GM21381 (cell line): ENCODE data around the gene TRUB2.
A peak's percentile ranks its signal among the peaks of the same experiment; 100 is the strongest.
"Not testable (repeated sequence)": the region's sequence is repeated elsewhere in the genome, so short reads cannot be mapped to it uniquely, and the experiment has no call there.

Experiments used
- ATAC-seq: cut with Tn5 transposase; IDR thresholded peaks from one replicate; pipeline ENCODE4 v1.9.1; 2021; ENCODE audit warnings: mild to moderate bottlenecking, moderate library complexity; ENCODE audit not compliant: unreplicated experiment

TRUB2 gene

DNA sequence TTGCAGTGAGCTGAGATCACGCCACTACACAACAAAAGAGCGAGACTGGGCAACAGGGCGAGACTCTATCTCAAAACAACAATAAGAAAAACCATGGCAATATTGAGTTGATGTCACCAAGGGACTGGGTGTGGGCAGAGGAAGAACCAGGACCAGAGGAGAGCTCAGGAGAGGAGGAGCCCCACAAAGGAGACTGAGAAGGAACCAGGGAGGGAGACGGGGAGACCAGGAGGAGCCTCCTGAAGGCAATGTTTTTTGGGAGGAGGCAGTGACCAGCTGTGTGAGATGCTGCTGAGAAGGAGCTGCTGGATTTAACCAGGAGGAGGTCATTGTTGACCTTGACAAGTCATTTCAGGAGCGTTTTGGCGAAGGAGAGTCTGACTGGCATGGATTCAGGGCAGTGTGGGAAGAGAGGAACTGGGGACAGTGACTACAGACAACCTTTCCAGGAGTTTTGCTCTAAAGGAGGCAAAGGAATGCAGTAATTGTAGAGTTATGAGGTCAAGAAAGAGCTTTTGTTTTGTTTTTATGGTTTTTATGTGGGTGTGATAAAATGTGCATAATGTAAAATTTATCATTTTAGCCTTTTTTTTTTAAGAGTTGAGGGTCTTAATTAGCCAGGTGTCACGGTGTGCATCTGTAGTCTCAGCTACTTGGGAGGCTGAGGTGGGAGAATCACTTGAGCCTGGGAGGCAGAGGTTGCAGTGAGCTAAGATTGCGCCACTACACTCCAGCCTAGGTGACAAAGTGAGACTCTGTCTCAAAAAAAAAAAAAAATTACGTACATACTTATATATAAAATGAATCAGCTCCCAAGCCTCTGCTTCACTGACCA lies 17.9 kb downstream of the TRUB2 start:
- no peak for ATAC-seq

- ATAC-seq: no peak
Observed at GRCh38 chr9:128298535-128299482, 23.4 kb downstream of the TRUB2 start.

DNA sequence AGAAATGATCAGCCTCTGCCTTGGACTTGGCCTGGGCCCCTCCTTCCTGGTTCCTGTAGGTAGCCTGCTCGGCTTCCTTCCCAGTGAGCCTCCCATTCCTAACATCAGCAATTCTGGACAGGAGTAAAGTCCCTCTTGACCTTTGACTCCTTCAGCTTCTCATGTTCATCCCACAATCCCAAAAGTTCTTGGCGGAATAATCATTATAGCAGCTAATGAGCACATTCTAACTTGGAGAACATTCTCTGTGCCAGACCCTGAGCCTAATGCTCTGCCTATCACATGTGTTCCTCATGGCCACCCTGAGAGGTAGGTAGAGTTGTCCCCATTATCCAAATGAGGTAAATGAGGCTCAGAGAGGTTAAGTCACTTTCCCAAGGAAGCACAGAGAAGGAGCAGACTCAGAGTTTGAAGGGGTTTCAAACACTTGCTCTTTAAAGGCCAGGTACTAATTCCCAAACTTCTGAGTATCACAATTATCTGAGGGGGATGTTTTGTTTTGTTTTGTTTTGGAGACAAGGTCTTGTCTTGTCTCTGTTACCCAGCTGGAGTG lies 24.9 kb downstream of the TRUB2 start:
- no peak for ATAC-seq

GRCh38 chr9:128296340-128297220 lies 25.7 kb downstream of the TRUB2 start:
- ATAC-seq: no peak

- no peak for ATAC-seq
Observed at GRCh38 chr9:128294142-128294541, 28.1 kb downstream of the TRUB2 start.

GRCh38 chr9:128293091-128293490 lies 29.2 kb downstream of the TRUB2 start:
- ATAC-seq: no peak

DNA sequence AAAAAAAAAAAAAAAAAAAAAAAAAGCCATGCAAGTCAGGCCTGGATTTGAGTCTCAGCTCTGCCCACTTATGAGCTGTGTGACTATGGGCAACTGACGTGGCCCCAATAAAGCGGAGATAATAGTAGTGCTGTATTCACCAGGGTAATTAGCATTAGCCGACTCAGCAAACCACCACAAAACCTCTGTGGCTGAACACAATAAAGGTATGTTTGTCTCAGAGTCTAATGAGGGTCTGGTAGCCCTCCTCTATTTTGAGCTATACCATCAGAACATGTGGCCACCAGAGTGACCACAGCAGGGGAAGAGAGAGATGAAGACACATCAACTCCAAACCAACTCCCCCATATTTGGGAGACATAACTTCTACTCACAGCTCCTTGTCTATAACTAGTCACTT lies 30.2 kb downstream of the TRUB2 start:
- no peak for ATAC-seq

GRCh38 chr9:128288273-128289004 lies 33.8 kb downstream of the TRUB2 start:
- ATAC-seq: no peak

DNA sequence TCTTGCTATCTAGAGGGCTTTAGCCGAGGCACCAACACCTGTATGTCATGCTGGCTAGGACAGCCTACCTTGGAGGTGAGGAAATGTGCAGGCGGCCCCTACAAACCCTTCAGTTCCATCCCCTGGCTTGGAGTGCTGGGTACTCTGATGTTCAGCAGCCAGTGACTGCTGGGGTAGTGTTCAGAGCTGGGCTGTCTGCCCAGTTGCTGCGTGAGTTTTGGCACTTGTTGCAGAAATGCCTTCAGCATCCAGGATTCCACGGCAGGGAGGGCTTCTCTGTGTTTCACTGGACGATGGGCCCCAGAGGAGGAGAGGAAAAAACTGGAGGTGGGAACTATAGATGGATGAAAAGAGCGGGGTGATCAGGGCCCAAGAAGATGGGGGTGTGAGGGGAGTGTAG lies 35.8 kb downstream of the TRUB2 start:
- no peak for ATAC-seq

GRCh38 chr9:128285033-128285784 lies 37.0 kb downstream of the TRUB2 start:
- ATAC-seq: no peak

DNA sequence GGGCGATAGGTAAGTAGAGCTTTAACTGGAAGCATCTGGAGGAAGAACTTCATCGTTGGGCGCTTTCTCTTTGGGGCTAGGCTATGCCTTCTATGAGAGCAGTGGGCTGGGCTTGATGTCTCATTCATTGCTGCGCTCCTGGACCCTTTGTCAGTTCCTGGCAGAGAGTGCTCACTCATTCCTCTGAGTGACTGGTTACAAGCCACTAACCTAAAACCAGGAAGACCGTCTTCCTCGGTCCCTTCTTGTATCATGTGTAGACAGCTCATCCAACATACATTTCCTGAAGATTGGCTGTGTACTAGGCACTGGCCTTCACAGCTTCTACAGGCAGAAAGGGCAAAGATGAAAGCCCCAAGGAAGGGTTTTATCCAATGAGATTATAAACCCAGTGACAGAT lies 39.7 kb downstream of the TRUB2 start:
- ATAC-seq: no peak

DNA sequence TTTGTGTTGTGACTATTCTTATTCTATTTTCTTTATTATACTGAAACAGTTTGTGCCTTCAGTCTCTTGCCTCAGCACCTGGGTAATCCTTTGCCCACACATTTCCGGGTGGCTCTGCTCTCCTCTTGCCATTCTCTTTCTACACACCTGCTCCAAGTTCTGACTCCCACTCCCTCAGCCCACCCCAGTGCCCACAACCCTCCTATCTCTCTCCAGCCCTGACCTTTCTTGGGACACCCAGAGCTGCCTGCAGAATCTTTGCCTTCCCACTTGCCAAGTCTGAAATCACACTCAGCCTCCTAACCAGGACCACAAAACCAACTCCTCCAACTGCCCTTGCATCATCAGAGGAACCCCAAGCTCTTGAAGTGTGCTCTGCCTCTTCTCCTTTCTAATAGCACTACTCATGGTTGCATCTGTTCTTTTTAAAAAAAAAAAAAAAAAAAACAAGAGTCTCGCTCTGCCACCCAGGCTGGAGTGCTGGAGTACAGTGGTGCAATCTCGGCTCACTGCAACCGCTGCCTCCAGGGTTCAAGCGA lies 42.1 kb downstream of the TRUB2 start:
- ATAC-seq: no peak

GRCh38 chr9:128279088-128280073 lies 42.9 kb downstream of the TRUB2 start:
- ATAC-seq: not testable (repeated sequence)

GRCh38 chr9:128276574-128277270 lies 45.5 kb downstream of the TRUB2 start:
- ATAC-seq: no peak

GRCh38 chr9:128276008-128276573 lies 46.2 kb downstream of the TRUB2 start, which contains the start of gene SWI5:
Gene SWI5 (plus strand): TSS chr9:128276276.
- peak; percentile 93 for ATAC-seq

GRCh38 chr9:128275198-128276007 lies 46.8 kb downstream of the TRUB2 start, which contains the start of gene GOLGA2:
Gene GOLGA2 (minus strand): TSS chr9:128276007. CDS start chr9:128275976, 31 bp downstream.
- peak; percentile 40 for ATAC-seq
